Dermis microvascular lymphatic vessel endothelial cell (primary cell): Measurements from ENCODE around the gene KRT7. TPM values are rescaled to one million over a fixed set of nuclear protein-coding genes. Genes with fewer than 3 reads are reported as not detected.
"Not testable (repeated sequence)": the region's sequence is repeated elsewhere in the genome, so short reads cannot be mapped to it uniquely, and the experiment has no call there.

Experiments
- DNase-seq, 2 donors: peaks; one replicate each; pipeline versions ENCODE4 v3.0.0 to v3.0.0-alpha.2; 2010; ENCODE audit warnings: low read depth in 2 of 2
- total RNA-seq: library from RNA; depleted of rRNA; stranded (reverse); fragments of >200 nt; gene quantifications from 2 replicates; pipeline ENCODE4 v1.2.1, GENCODE V29; 2014

Gene KRT7
- total RNA-seq, 1 donor from 2014 or later, result 52.2 TPM

GRCh38 chr12:52229836-52230343, 3.2 kb upstream of the KRT7 start:
- no peak for DNase-seq

GRCh38 chr12:52230364-52231281, 2.4 kb upstream of the KRT7 start:
- peak in 1 of 2 donors; percentile 75 for DNase-seq

GRCh38 chr12:52231305-52232202, 1.5 kb upstream of the KRT7 start:
- DNase-seq, result peak in 1 of 2 donors; percentile 26

GRCh38 chr12:52232203-52232673, 805 bp upstream of the KRT7 start:
- DNase-seq, result no peak

GRCh38 chr12:52233462-52234207, 592 bp downstream of the KRT7 start:
- DNase-seq, result peak in 1 of 2 donors; percentile 24

GRCh38 chr12:52234223-52234810, 1.3 kb downstream of the KRT7 start:
- DNase-seq, result no peak

- DNase-seq, result no peak
Measured at GRCh38 chr12:52235001-52235764, 2.1 kb downstream of the KRT7 start.

- no peak for DNase-seq
Measured at GRCh38 chr12:52235822-52236361, 2.8 kb downstream of the KRT7 start.

- no peak for DNase-seq
Measured at GRCh38 chr12:52236386-52237050, 3.5 kb downstream of the KRT7 start.

- DNase-seq, result no peak
Measured at GRCh38 chr12:52238207-52238840, 5.3 kb downstream of the KRT7 start.

GRCh38 chr12:52238916-52239646, 6.0 kb downstream of the KRT7 start:
- no peak for DNase-seq

GRCh38 chr12:52239767-52240166, 6.7 kb downstream of the KRT7 start:
- DNase-seq, result no peak

- DNase-seq, result not testable (repeated sequence)
Measured at GRCh38 chr12:52240247-52240646, 7.2 kb downstream of the KRT7 start.

GRCh38 chr12:52241205-52241842, 8.3 kb downstream of the KRT7 start:
- DNase-seq, result peak in 1 of 2 donors; percentile 28

GRCh38 chr12:52242442-52243258, 9.6 kb downstream of the KRT7 start:
- DNase-seq, result no peak

GRCh38 chr12:52243259-52243855, 10.3 kb downstream of the KRT7 start:
- DNase-seq, result peak in 1 of 2 donors; percentile 58
